Brain pericyte (primary cell): Measurements from ENCODE around the gene HMCN2.
"Not testable (repeated sequence)": the region's sequence is repeated elsewhere in the genome, so short reads cannot be mapped to it uniquely, and the experiment has no call there.

Experiments used
- DNase-seq: peaks from one replicate; pipeline ENCODE4 v3.0.0-alpha.2; 2012; ENCODE audit warnings: low read depth, low spot score

Gene HMCN2

DNA sequence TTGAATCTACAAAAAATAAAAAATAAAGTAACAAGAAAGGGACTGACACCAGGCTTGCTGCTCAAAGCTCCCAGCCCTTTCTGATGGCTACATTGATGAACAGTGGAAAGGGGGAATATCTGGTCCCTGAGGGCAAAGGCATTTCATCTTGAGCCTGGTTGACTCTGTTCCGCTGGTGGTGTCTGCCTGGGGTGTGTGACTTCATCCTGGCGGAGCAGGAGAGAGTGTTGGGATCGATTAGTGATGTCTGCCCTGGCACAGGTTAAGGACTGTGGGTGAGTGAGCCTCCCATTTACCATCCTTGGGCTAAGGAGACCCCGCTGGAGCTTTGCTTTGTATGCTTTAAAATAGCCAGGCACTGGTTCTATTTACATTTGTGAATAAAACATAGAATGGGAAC is 122.3 kb downstream of the HMCN2 start:
- no peak for DNase-seq

DNA sequence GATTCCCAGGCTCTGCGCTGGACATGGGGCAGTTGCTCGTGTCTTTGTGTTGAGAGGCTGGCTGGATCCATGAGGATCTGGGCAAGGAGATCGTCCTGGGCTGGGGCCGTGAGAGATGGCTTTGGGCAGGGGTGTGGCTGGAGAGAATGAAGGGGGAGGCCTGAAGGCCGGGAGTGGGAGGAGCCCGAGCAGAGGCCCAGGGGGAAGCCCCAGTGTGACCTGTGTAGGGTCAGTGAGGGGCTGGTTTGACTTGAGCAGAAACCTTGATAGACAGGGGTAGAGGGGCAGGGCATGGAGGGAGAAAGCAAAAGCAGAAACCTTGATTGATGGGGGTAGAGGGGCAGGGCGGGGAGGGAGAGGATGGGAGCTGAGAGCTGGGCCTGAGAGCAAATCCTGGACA is 124.8 kb downstream of the HMCN2 start:
- DNase-seq: no peak

DNA sequence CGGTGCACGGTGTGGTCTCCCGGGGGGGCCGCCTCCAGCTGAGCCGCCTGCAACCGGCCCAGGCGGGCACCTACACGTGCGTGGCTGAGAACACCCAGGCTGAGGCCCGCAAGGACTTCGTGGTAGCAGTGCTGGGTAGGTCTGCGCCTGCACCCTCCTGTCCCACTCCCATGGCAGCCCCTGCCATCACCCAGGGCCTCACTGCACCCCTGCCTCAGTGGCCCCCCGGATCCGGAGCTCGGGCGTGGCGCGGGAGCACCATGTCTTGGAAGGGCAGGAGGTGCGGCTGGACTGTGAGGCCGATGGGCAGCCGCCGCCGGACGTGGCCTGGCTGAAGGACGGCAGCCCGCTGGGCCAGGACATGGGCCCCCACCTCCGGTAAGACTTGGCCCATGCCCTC is 125.4 kb downstream of the HMCN2 start:
- DNase-seq: no peak

- no peak for DNase-seq
Observed at GRCh38 chr9:130391866-130392265, 126.3 kb downstream of the HMCN2 start.

GRCh38 chr9:130393681-130394071 is 128.1 kb downstream of the HMCN2 start:
- DNase-seq: no peak

DNA sequence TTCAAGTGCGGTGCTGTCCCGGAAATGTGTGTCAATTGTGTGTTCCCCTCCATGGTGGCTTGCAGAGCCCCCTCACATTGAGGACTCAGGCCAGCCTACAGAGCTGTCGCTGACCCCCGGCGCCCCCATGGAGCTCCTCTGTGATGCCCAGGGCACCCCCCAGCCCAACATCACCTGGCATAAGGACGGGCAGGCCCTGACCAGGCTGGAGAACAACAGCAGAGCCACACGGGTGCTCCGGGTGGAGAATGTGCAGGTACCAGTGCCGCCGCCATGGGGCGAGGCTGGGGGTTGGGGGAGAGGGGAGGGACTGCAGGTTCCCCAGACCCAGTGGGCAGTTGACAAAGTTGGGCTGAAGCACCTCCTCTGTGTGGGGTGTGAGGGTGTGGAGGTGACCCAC is 128.8 kb downstream of the HMCN2 start:
- DNase-seq: no peak

GRCh38 chr9:130394814-130395470 is 129.4 kb downstream of the HMCN2 start:
- no peak for DNase-seq

GRCh38 chr9:130395810-130396435 is 130.4 kb downstream of the HMCN2 start:
- DNase-seq: no peak

GRCh38 chr9:130396581-130396980 is 131.0 kb downstream of the HMCN2 start:
- DNase-seq: no peak

- DNase-seq: no peak
Observed at GRCh38 chr9:130398487-130399240, 133.1 kb downstream of the HMCN2 start.

DNA sequence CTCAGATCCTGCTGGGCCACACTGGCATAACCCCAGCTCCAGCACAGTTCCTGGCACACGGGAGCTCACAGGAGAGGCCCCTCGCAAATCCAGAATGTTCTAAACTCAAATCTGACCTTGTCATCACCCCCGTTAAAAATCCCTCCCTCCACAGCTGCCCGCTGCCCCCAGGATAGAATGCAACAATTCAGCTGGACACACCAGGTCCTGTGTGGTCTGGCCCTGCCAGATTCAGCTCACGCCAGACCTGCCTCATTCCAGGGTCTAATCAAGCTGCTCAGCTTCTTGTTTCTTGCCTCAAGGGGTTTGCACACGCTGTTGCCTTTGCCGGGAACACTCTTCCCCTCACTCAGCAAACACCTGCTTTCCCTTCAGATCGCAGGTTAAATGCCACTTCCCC is 134.2 kb downstream of the HMCN2 start:
- no peak for DNase-seq

DNA sequence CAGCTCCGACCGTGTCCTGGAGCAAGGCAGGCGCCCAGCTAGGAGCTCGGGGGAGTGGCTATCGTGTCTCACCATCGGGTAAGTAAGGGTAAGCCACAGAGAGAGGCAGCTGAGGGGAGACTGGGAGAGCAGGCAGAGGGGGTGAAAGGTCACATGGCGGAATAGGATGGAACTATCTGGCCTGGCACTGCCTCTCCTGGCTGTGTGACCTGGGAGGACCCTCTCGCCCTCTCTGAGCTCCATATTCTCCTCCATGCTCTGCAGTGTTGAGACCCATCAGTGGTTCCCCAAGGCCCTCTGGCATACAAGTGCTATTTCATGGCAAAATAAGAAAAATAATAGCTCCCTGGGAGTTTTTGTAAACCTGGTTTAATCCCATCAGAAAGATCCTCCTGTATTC is 135.3 kb downstream of the HMCN2 start:
- no peak for DNase-seq

- not testable (repeated sequence) for DNase-seq
Observed at GRCh38 chr9:130401742-130402141, 136.2 kb downstream of the HMCN2 start.

GRCh38 chr9:130402243-130402642 is 136.7 kb downstream of the HMCN2 start:
- DNase-seq: no peak

DNA sequence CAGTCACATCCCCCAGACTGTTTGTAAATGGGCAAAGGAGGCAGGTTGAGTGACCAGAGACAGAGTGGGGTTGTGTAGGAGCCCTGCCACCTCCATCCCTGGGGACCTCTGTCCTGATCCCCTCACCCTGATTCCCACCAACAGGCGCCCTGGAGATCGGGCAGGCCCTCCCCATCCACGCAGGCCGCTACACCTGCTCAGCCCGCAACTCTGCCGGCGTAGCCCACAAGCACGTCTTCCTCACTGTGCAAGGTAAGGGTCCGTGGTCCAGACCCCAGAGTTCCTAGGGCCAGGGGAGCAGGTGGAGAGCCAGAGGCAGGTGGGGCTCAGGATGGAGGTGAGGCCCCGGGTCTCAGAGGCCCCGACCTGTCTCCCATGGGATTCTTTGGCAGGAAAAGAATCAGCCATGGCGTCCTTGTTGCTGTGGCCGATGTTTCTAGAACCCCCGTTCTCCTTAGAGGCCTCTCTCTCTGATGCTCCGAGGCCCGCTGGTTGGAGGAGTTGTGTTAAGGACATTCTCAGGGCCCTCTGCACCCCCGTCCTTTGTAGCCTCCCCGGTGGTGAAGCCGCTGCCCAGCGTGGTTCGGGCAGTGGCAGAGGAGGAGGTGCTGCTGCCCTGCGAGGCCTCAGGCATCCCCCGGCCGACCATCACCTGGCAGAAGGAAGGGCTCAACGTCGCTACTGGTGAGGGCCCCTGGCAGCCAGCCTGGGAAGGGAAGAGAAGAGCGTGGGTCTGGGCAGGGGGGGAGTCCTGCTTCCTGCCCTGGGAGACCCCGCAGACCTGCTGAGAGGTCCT is 137.3 kb downstream of the HMCN2 start:
- DNase-seq: no peak

GRCh38 chr9:130405657-130406257 is 140.2 kb downstream of the HMCN2 start:
- DNase-seq: no peak

GRCh38 chr9:130406278-130406895 is 140.8 kb downstream of the HMCN2 start:
- DNase-seq: no peak

DNA sequence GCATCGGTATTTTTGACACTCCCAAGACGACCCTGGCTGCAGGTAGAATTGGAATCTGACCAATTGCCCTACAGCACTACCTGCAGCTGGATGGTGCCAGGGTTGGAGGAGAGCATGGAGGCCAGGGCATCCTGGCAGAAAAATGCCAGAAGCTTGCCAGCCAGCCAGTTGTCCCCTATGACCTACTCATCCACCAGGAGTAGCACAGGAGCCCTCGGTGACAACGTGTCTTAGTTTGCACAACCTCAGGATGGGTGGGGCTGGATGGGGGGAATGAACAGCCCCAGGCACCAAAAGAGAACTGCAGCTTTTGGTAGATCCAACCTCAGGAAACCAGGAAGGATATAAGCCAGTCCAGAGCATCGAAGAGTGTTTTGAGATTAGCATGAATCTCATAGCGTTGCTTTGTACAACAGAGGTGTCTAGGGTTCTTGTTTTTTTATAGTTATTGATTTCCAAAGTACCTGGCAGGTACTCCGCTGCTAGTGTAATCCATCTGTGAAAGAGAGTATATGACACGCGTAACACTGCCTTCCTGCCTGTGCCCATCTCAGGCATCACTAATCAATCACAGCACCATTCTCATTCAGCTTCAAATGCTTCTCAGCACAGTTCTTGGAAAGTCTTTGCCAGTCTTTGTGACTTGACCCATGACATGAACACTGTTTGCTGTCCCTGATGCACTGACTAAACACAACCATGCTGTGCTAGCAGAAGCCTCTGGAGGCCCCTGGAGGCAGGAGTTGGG is 142.5 kb downstream of the HMCN2 start:
- no peak for DNase-seq

DNA sequence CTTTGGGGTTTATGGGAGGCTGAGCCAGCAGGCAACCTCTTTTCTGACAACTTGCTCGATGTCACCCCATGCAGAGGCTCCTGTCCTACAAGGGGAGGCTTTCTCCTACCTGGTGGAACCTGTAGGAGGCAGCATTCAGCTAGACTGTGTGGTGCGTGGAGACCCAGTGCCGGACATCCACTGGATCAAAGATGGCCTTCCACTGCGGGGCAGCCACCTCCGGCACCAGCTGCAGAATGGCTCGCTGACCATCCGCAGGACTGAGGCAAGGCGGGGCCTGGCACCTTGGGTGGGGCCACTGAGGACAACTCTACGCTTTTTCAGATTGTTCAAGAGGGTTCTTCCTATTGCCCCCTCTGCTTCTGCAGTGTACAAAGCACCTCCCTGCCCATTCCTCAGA is 143.1 kb downstream of the HMCN2 start:
- DNase-seq: no peak

DNA sequence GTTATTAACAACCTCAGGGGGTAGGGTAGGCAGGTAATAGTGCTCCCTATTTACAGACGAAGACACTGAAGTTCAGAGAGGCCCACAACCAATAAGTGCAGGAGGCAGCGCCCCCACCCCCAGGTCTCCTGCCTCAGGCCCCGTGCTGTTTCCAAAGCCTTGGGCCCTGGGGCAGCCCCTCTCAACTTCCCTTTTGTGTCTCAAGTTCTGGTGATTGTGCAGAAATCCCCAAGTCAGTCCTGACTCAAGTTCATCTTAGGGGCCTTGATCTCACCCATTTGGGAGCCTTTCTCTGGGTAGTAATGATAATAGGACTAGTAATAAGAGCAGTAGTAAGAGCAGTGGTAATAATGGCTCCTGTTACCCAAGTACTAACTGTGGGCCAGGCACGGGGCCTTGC is 143.7 kb downstream of the HMCN2 start:
- no peak for DNase-seq

GRCh38 chr9:130410443-130410842 is 144.9 kb downstream of the HMCN2 start:
- DNase-seq: no peak
